ENCODE data around the gene SLCO4A1. TPM values are rescaled to one million over a fixed set of nuclear protein-coding genes. Genes with fewer than 3 reads are reported as not detected.
"Not testable (repeated sequence)": the region's sequence is repeated elsewhere in the genome, so short reads cannot be mapped to it uniquely, and the experiment has no call there.

The SLCO4A1 gene
- polyA plus RNA-seq, 1 donor (not counting 4 experiments of a cell fraction or from before 2014, with no cell fraction given): 1.8 TPM

DNA sequence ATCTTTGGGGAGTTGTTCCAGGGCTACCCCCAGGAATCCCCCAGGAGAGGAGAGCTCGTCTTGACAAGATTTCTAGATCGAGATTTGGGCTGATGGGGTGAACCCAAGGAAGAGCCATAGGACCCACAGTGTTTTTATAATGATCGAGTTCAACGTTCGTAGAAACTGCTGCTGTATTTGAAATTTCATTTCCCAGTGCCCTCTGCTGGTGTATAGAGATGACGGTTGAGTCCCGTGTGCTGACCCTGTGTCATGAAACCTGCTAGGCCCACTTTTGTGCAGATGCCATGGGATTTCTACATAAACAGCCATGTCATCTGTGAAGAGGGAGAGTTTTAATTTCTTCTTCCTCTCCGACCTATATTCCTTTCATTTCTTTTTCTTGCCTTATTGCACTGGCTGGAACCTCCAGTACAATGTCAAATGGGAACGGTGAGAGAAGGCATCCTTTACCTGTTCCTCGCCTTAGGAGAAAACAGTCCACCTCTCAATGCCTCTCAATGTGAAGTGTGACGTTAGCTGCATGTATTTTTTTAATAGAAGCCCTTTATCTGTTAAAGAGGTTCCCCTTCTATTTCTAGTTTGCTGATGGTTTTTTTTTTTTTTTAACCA lies 37.8 kb downstream of the SLCO4A1 start:
- TF ChIP-seq CTCF (optimal IDR thresholded peaks at IDR 0.05 in 1 of 3, IDR thresholded peaks at IDR 0.05 in 1 of 3, conservative IDR thresholded peaks at IDR 0.05 in 1 of 3; ENCODE audit: extremely low read depth in 1 of 3, insufficient read depth in 2 of 3, low read length in 3 of 3) (no peak), EZH2 (IDR thresholded peaks at IDR 0.05; ENCODE audit: low read length) (no peak)
- Histone ChIP-seq H3K79me2 (ENCODE audit: control insufficient read depth, insufficient read depth, low read length) (no peaks in the 10 kb centered on the region), H3K9me3 (ENCODE audit: control insufficient read depth, low read depth, low read length) (no peaks in the 10 kb centered on the region), H3K36me3 (ENCODE audit: control insufficient read depth in 2 of 2, extremely low read depth in 1 of 2, insufficient read depth in 2 of 2, low read length in 2 of 2) (no peaks in the 10 kb centered on the region), H3K4me3 (ENCODE audit: control insufficient read depth in 2 of 3, extremely low read depth in 1 of 3, insufficient read depth in 2 of 3, low read depth in 1 of 3, low read length in 3 of 3) (no peak overlapping the region), H3K9me1 (ENCODE audit: control insufficient read depth, extremely low read depth, insufficient read depth, low read length) (no peaks in the 10 kb centered on the region), H3K4me1 (ENCODE audit: control insufficient read depth, extremely low read depth, insufficient read depth, low read length) (no peaks in the 10 kb centered on the region), H3K27ac (ENCODE audit: control insufficient read depth, insufficient read depth, low read length) (no peak overlapping the region), H3K9ac (ENCODE audit: control insufficient read depth, extremely low read depth, insufficient read depth, low read length) (no peak overlapping the region), H3K27me3 (ENCODE audit: control insufficient read depth, extremely low read depth, insufficient read depth, low read length) (peaks cover 19% of the 10 kb centered on the region), H4K20me1 (ENCODE audit: control insufficient read depth, extremely low read depth, insufficient read depth, low read length) (no peaks in the 10 kb centered on the region), H3K4me2 (ENCODE audit: control insufficient read depth, extremely low read depth, insufficient read depth, low read depth, low read length) (no peak overlapping the region), H2AFZ (ENCODE audit: control insufficient read depth, low read length) (no peak overlapping the region)
- dilution Hi-C loops (cut with MboI; ENCODE audit: extremely low pct_ligation_motif_present, low sequenced_read_pairs): no loop called here
- FAIRE-seq (no peak), DNase-seq (ENCODE audit: low read depth, low spot score) (no peak)

GRCh38 chr20:62682912-62683517 lies 40.7 kb downstream of the SLCO4A1 start:
- peaks cover 3% of the 10 kb centered on the region for H3K27me3 ChIP-seq (ENCODE audit: control insufficient read depth, extremely low read depth, insufficient read depth, low read length)
- H2AFZ ChIP-seq (ENCODE audit: control insufficient read depth, low read length): no peak overlapping the region
- FAIRE-seq (no peak), DNase-seq (ENCODE audit: low read depth, low spot score) (no peak)
- H3K4me1 ChIP-seq (ENCODE audit: control insufficient read depth, extremely low read depth, insufficient read depth, low read length): peaks cover 16% of the 10 kb centered on the region
- H3K79me2 ChIP-seq (ENCODE audit: control insufficient read depth, insufficient read depth, low read length): no peaks in the 10 kb centered on the region
- H3K4me3 ChIP-seq (ENCODE audit: control insufficient read depth in 2 of 3, extremely low read depth in 1 of 3, insufficient read depth in 2 of 3, low read depth in 1 of 3, low read length in 3 of 3): no peak overlapping the region
- H3K4me2 ChIP-seq (ENCODE audit: control insufficient read depth, extremely low read depth, insufficient read depth, low read depth, low read length): no peak overlapping the region
- dilution Hi-C loops (cut with MboI; ENCODE audit: extremely low pct_ligation_motif_present, low sequenced_read_pairs): no loop called here
- no peak overlapping the region for H3K9ac ChIP-seq (ENCODE audit: control insufficient read depth, extremely low read depth, insufficient read depth, low read length)
- no peaks in the 10 kb centered on the region for H4K20me1 ChIP-seq (ENCODE audit: control insufficient read depth, extremely low read depth, insufficient read depth, low read length)
- no peak for TF ChIP-seq CTCF (optimal IDR thresholded peaks at IDR 0.05 in 1 of 3, IDR thresholded peaks at IDR 0.05 in 1 of 3, conservative IDR thresholded peaks at IDR 0.05 in 1 of 3; ENCODE audit: extremely low read depth in 1 of 3, insufficient read depth in 2 of 3, low read length in 3 of 3)
- no peak for TF ChIP-seq EZH2 (IDR thresholded peaks at IDR 0.05; ENCODE audit: low read length)
- no peak overlapping the region for H3K27ac ChIP-seq (ENCODE audit: control insufficient read depth, insufficient read depth, low read length)
- H3K9me3 ChIP-seq (ENCODE audit: control insufficient read depth, low read depth, low read length): no peaks in the 10 kb centered on the region
- H3K9me1 ChIP-seq (ENCODE audit: control insufficient read depth, extremely low read depth, insufficient read depth, low read length): no peaks in the 10 kb centered on the region
- H3K36me3 ChIP-seq (ENCODE audit: control insufficient read depth in 2 of 2, extremely low read depth in 1 of 2, insufficient read depth in 2 of 2, low read length in 2 of 2): no peaks in the 10 kb centered on the region

- H3K27ac ChIP-seq (ENCODE audit: control insufficient read depth, insufficient read depth, low read length); H3K79me2 ChIP-seq (ENCODE audit: control insufficient read depth, insufficient read depth, low read length); H2AFZ ChIP-seq (ENCODE audit: control insufficient read depth, low read length); H3K9ac ChIP-seq (ENCODE audit: control insufficient read depth, extremely low read depth, insufficient read depth, low read length); H3K4me2 ChIP-seq (ENCODE audit: control insufficient read depth, extremely low read depth, insufficient read depth, low read depth, low read length); H4K20me1 ChIP-seq (ENCODE audit: control insufficient read depth, extremely low read depth, insufficient read depth, low read length); H3K9me1 ChIP-seq (ENCODE audit: control insufficient read depth, extremely low read depth, insufficient read depth, low read length); H3K36me3 ChIP-seq (ENCODE audit: control insufficient read depth in 2 of 2, extremely low read depth in 1 of 2, insufficient read depth in 2 of 2, low read length in 2 of 2); H3K27me3 ChIP-seq (ENCODE audit: control insufficient read depth, extremely low read depth, insufficient read depth, low read length); H3K4me3 ChIP-seq (ENCODE audit: control insufficient read depth in 2 of 3, extremely low read depth in 1 of 3, insufficient read depth in 2 of 3, low read depth in 1 of 3, low read length in 3 of 3); dilution Hi-C loops (cut with MboI; ENCODE audit: extremely low pct_ligation_motif_present, low sequenced_read_pairs); DNase-seq (ENCODE audit: low read depth, low spot score); FAIRE-seq; H3K9me3 ChIP-seq (ENCODE audit: control insufficient read depth, low read depth, low read length): not testable (repeated sequence)
- peaks cover 16% of the 10 kb centered on the region for H3K4me1 ChIP-seq (ENCODE audit: control insufficient read depth, extremely low read depth, insufficient read depth, low read length)
Measured at GRCh38 chr20:62683660-62684322, 41.5 kb downstream of the SLCO4A1 start.
